ENCODE data around the gene FLNA. TPM values are rescaled to one million over a fixed set of nuclear protein-coding genes. Genes with fewer than 3 reads are reported as not detected.
A peak's percentile ranks its signal among the peaks of the same experiment; 100 is the strongest.
"Not testable (repeated sequence)": the region's sequence is repeated elsewhere in the genome, so short reads cannot be mapped to it uniquely, and the experiment has no call there.

The FLNA gene
- total RNA-seq, 1 donor from 2014 or later = 1,252 TPM

- Histone ChIP-seq H3K9me3 (no peaks in the 10 kb centered on the region), H3K4me1 (peaks cover 3% of the 10 kb centered on the region), H3K4me3 (no peak overlapping the region), H3K27me3 (no peaks in the 10 kb centered on the region), H3K27ac (no peak overlapping the region), H3K36me3 (peaks cover 15% of the 10 kb centered on the region)
- TF ChIP-seq CTCF (IDR thresholded peaks at IDR 0.05) = no peak
- intact Hi-C loops (cut with DNase I) = no loop called here
- DNase-seq (no peak), ATAC-seq (no peak)
These were observed 27.6 kb upstream of the FLNA start for GRCh38 chrX:154401918-154402621.

DNA sequence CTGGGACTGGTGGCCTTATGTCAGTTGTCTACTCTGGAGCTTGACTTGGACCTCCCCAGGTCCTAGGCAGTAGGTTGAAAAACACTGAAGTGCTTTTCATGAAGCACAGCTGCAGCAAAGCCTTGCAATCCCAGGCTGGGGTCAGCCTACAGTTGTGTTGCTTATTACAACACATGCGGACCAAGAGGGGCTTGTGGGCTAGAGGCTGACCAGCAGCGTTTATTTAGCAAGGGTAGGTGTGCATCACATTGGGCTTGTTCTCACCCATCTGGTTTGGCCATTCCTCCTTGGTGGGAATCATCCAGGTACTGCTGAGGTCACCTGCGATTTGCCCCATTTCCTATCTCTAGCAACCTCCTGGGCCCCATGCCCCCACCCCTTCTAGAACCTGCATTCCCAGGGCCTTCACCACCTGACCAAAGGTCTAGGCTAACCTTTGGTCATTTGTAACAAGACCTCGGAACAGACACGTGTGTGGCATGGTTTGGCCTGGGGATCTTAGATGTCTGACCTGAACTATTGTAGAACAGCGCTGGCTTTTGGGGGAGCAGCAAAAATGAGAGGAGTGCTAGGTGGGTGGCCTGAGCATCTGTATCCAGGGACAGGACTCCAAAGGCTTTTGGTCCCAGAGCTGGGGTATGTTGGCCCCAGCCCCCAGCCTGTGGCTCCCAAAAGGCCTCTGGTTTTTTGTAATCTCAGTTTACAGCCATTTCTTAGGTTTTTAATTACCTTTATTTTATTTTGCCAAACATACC, 26.8 kb upstream of the FLNA start:
- Histone ChIP-seq H3K4me1 (peaks cover 3% of the 10 kb centered on the region), H3K27me3 (no peaks in the 10 kb centered on the region), H3K36me3 (peaks cover 15% of the 10 kb centered on the region), H3K4me3 (no peak overlapping the region), H3K27ac (no peak overlapping the region), H3K9me3 (no peaks in the 10 kb centered on the region)
- intact Hi-C loops (cut with DNase I) = no loop called here
- no peak for ATAC-seq
- TF ChIP-seq CTCF (IDR thresholded peaks at IDR 0.05) = no peak
- no peak for DNase-seq

GRCh38 chrX:154400369-154400817, 26.0 kb upstream of the FLNA start:
- intact Hi-C loops (cut with DNase I); H3K9me3 ChIP-seq; ATAC-seq; DNase-seq; H3K27ac ChIP-seq; H3K27me3 ChIP-seq; H3K4me1 ChIP-seq: not testable (repeated sequence)
- Histone ChIP-seq H3K4me3 (peak overlapping the region; percentile 71), H3K36me3 (peaks cover 15% of the 10 kb centered on the region)

GRCh38 chrX:154399527-154400368, 25.3 kb upstream of the FLNA start:
- peak overlapping the region; percentile 98 for H3K27ac ChIP-seq
- intact Hi-C loops (cut with DNase I) = no loop called here
- TF ChIP-seq CTCF (IDR thresholded peaks at IDR 0.05) = no peak

GRCh38 chrX:154398668-154399526, 24.5 kb upstream of the FLNA start:
- ATAC-seq = peak; percentile 70
- DNase-seq = peak; percentile 91
- intact Hi-C loops (cut with DNase I) = no loop called here

More at GRCh38 chrX:154399527-154400368, 25.3 kb upstream of the FLNA start:
- peak overlapping the region; percentile 71 for H3K4me3 ChIP-seq
- H3K9me3 ChIP-seq = no peaks in the 10 kb centered on the region
- ATAC-seq (no peak), DNase-seq (no peak)
- H3K27me3 ChIP-seq = no peaks in the 10 kb centered on the region
- H3K4me1 ChIP-seq = peaks cover 3% of the 10 kb centered on the region
- peaks cover 15% of the 10 kb centered on the region for H3K36me3 ChIP-seq

More at GRCh38 chrX:154398668-154399526, 24.5 kb upstream of the FLNA start:
- Histone ChIP-seq H3K4me1 (peaks cover 3% of the 10 kb centered on the region), H3K36me3 (peaks cover 15% of the 10 kb centered on the region), H3K27me3 (no peaks in the 10 kb centered on the region), H3K4me3 (peak overlapping the region; percentile 71), H3K9me3 (no peaks in the 10 kb centered on the region), H3K27ac (peak overlapping the region; percentile 98)
- peak; percentile 75 for TF ChIP-seq CTCF (IDR thresholded peaks at IDR 0.05)

All from upper lobe of right lung (tissue), 1 donor.